ENCODE data around the gene GP9. TPM values are rescaled to one million over a fixed set of nuclear protein-coding genes. Genes with fewer than 3 reads are reported as not detected.
"Not testable (repeated sequence)": the region's sequence is repeated elsewhere in the genome, so short reads cannot be mapped to it uniquely, and the experiment has no call there.

The GP9 gene
- polyA plus RNA-seq, 1 donor from 2014 or later = not detected

GRCh38 chr3:129107793-129108192 lies 47.2 kb downstream of the GP9 start:
- Histone ChIP-seq H3K9ac (ENCODE audit: low read length) (no peak overlapping the region), H4K20me1 (ENCODE audit: insufficient read depth) (no peaks in the 10 kb centered on the region), H3K79me2 (replicated peaks; ENCODE audit: insufficient read depth, low read length) (no peaks in the 10 kb centered on the region), H2AFZ (ENCODE audit: low read depth, low read length) (no peak overlapping the region), H3K36me3 (ENCODE audit: insufficient read depth, low read length) (no peaks in the 10 kb centered on the region), H3K27me3 (ENCODE audit: insufficient read depth, low read depth, low read length) (no peaks in the 10 kb centered on the region), H3K9me3 (ENCODE audit: low read length) (no peaks in the 10 kb centered on the region), H3F3A (ENCODE audit: insufficient read depth, low read length, poor library complexity, severe bottlenecking) (no peaks in the 10 kb centered on the region), H3K9me2 (ENCODE audit: insufficient read depth, low read length) (no peaks in the 10 kb centered on the region), H3K27ac (ENCODE audit: low read length) (no peak overlapping the region), H3K4me2 (ENCODE audit: low read length) (no peak overlapping the region), H3K4me3 (ENCODE audit: low read length) (no peak overlapping the region)
- TF ChIP-seq EZH2 (IDR thresholded peaks at IDR 0.05; ENCODE audit: borderline replicate concordance, insufficient read depth, low read length, poor library complexity, severe bottlenecking) (no peak), EP300 (conservative IDR thresholded peaks at IDR 0.05; ENCODE audit: poor library complexity, severe bottlenecking) (no peak)

GRCh38 chr3:129111076-129111780 lies 50.6 kb downstream of the GP9 start:
- not testable (repeated sequence) for H3K79me2 ChIP-seq (replicated peaks; ENCODE audit: insufficient read depth, low read length); H3K36me3 ChIP-seq (ENCODE audit: insufficient read depth, low read length); H3K9me2 ChIP-seq (ENCODE audit: insufficient read depth, low read length); H3K4me3 ChIP-seq (ENCODE audit: low read length); H2AFZ ChIP-seq (ENCODE audit: low read depth, low read length); H4K20me1 ChIP-seq (ENCODE audit: insufficient read depth); H3K9me3 ChIP-seq (ENCODE audit: low read length); H3K9ac ChIP-seq (ENCODE audit: low read length); H3K27me3 ChIP-seq (ENCODE audit: insufficient read depth, low read depth, low read length); H3K4me2 ChIP-seq (ENCODE audit: low read length); H3F3A ChIP-seq (ENCODE audit: insufficient read depth, low read length, poor library complexity, severe bottlenecking); H3K27ac ChIP-seq (ENCODE audit: low read length)

Other genes starting within 250 kb of the GP9 start
- 33.5 and 48.9 TPM in 2 replicates for gene ACAD9, start 181.2 kb upstream of the GP9 start, polyA plus RNA-seq
- 0.69 and 1.6 TPM in 2 replicates for gene CFAP92, start 66.7 kb upstream of the GP9 start, polyA plus RNA-seq
- gene EFCC1, start 59.5 kb upstream of the GP9 start, polyA plus RNA-seq = not detected in 2 replicates
- gene RAB43, start 61.0 kb downstream of the GP9 start, polyA plus RNA-seq = 0.57 TPM in 1 of 2 replicates, not detected in the other
- gene ISY1, start 100.3 kb downstream of the GP9 start, polyA plus RNA-seq = 23.3 and 24.9 TPM in 2 replicates
- gene CNBP, start 123.1 kb downstream of the GP9 start, polyA plus RNA-seq = 278 and 329 TPM in 2 replicates
- gene COPG1, start 188.8 kb downstream of the GP9 start, polyA plus RNA-seq = 75.0 and 92.7 TPM in 2 replicates
- 23.0 and 24.9 TPM in 2 replicates for gene HMCES, start 218.1 kb downstream of the GP9 start, polyA plus RNA-seq